ENCODE measurements around the gene ZG16.

DNA sequence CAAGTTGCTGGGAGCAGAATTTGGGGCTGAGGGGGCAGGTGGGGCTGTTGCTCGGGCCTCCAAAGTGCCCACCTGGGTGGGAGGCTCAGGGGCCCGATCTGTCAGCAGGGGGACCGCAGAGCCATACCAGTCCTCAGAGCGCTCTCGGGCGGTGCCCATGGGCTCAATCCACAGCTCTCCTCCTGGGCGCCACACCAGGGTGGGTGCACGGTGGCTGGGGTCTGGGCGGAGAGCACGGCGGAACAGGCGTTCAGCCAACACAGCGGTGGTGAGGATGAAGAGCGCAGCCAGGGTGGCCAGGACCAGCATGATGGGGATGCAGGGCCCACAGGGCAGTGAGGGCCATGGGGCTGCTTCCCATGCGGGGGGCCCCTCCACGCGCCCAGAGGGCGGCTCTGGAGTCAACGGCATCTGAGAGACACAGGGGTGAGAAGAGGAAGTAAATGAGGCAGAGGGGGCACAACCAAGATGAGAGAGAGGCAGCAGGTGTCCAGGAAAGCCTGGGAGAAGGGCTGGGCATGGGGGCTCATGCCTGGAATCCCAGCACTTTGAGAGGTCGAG is 33.4 kb upstream of the ZG16 start:
- TF ChIP-seq, protein P1, sequence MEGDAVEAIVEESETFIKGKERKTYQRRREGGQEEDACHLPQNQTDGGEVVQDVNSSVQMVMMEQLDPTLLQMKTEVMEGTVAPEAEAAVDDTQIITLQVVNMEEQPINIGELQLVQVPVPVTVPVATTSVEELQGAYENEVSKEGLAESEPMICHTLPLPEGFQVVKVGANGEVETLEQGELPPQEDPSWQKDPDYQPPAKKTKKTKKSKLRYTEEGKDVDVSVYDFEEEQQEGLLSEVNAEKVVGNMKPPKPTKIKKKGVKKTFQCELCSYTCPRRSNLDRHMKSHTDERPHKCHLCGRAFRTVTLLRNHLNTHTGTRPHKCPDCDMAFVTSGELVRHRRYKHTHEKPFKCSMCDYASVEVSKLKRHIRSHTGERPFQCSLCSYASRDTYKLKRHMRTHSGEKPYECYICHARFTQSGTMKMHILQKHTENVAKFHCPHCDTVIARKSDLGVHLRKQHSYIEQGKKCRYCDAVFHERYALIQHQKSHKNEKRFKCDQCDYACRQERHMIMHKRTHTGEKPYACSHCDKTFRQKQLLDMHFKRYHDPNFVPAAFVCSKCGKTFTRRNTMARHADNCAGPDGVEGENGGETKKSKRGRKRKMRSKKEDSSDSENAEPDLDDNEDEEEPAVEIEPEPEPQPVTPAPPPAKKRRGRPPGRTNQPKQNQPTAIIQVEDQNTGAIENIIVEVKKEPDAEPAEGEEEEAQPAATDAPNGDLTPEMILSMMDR (IDR thresholded peaks at IDR 0.05): no peak
- TF ChIP-seq NR2C2 (CRISPR knock-in tag; IDR thresholded peaks at IDR 0.05): no peak
- TF ChIP-seq JAZF1 (CRISPR knock-in tag; IDR thresholded peaks at IDR 0.05): no peak
- TF ChIP-seq, protein P2, sequence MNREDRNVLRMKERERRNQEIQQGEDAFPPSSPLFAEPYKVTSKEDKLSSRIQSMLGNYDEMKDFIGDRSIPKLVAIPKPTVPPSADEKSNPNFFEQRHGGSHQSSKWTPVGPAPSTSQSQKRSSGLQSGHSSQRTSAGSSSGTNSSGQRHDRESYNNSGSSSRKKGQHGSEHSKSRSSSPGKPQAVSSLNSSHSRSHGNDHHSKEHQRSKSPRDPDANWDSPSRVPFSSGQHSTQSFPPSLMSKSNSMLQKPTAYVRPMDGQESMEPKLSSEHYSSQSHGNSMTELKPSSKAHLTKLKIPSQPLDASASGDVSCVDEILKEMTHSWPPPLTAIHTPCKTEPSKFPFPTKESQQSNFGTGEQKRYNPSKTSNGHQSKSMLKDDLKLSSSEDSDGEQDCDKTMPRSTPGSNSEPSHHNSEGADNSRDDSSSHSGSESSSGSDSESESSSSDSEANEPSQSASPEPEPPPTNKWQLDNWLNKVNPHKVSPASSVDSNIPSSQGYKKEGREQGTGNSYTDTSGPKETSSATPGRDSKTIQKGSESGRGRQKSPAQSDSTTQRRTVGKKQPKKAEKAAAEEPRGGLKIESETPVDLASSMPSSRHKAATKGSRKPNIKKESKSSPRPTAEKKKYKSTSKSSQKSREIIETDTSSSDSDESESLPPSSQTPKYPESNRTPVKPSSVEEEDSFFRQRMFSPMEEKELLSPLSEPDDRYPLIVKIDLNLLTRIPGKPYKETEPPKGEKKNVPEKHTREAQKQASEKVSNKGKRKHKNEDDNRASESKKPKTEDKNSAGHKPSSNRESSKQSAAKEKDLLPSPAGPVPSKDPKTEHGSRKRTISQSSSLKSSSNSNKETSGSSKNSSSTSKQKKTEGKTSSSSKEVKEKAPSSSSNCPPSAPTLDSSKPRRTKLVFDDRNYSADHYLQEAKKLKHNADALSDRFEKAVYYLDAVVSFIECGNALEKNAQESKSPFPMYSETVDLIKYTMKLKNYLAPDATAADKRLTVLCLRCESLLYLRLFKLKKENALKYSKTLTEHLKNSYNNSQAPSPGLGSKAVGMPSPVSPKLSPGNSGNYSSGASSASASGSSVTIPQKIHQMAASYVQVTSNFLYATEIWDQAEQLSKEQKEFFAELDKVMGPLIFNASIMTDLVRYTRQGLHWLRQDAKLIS (CRISPR knock-in tag; IDR thresholded peaks at IDR 0.05; ENCODE audit: borderline replicate concordance): no peak
- no peak for TF ChIP-seq SP1 (CRISPR knock-in tag; conservative IDR thresholded peaks at IDR 0.05)

Data from WTC11 (cell line).